ENCODE data around the gene FZD1.

GRCh38 chr7:91292506-91292905, 28.3 kb downstream of the FZD1 start:
- TF ChIP-seq, protein P1, sequence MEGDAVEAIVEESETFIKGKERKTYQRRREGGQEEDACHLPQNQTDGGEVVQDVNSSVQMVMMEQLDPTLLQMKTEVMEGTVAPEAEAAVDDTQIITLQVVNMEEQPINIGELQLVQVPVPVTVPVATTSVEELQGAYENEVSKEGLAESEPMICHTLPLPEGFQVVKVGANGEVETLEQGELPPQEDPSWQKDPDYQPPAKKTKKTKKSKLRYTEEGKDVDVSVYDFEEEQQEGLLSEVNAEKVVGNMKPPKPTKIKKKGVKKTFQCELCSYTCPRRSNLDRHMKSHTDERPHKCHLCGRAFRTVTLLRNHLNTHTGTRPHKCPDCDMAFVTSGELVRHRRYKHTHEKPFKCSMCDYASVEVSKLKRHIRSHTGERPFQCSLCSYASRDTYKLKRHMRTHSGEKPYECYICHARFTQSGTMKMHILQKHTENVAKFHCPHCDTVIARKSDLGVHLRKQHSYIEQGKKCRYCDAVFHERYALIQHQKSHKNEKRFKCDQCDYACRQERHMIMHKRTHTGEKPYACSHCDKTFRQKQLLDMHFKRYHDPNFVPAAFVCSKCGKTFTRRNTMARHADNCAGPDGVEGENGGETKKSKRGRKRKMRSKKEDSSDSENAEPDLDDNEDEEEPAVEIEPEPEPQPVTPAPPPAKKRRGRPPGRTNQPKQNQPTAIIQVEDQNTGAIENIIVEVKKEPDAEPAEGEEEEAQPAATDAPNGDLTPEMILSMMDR (IDR thresholded peaks at IDR 0.05): no peak
- TF ChIP-seq POLR2A (IDR thresholded peaks at IDR 0.05) (no peak), POLR2AphosphoS5 (IDR thresholded peaks at IDR 0.05) (no peak), EP300 (IDR thresholded peaks at IDR 0.05) (no peak)
